Right renal pelvis (tissue), 4 donors: ENCODE results near the gene GMDS. TPM values are rescaled to one million over a fixed set of nuclear protein-coding genes. Genes with fewer than 3 reads are reported as not detected.

Experiments
- DNase-seq, 4 donors: peaks; one replicate each; pipeline ENCODE4 v3.0.0-alpha.2; 2013; ENCODE audit warnings: low read depth in 4 of 4, low spot score in 3 of 4, missing footprints in 1 of 4
- polyA plus RNA-seq, 4 donors: library from polyadenylated mRNA; unstranded; fragments of 120-200 nt; gene quantifications; one replicate each; pipeline ENCODE4 v1.2.1, GENCODE V29; 2013; ENCODE audit not compliant: insufficient read length in 4 of 4

GMDS gene
- polyA plus RNA-seq, 4 donors, result 67.7 to 86.0 (median 77.9) TPM

- no peak for DNase-seq
Observed at GRCh38 chr6:2108700-2109306, 136.6 kb downstream of the GMDS start.

DNA sequence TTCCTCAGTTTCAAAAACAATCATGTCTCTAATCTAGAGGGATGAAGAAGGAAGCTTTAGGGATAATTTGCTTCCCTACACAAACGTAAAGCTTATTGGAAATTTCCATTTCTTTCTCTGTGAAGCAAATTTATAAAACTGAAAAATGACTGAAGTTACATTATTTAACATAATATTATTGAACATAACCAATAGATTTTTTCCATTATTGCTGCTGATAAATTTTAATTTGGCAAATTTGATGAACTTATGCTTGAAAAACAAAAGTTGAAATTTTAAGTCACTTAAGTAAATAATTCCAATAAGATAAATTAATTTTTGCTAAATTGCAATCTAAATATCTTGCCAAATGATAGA, 140.9 kb downstream of the GMDS start:
- no peak for DNase-seq

- DNase-seq, result no peak
Observed at GRCh38 chr6:2103765-2104523, 141.5 kb downstream of the GMDS start.

DNA sequence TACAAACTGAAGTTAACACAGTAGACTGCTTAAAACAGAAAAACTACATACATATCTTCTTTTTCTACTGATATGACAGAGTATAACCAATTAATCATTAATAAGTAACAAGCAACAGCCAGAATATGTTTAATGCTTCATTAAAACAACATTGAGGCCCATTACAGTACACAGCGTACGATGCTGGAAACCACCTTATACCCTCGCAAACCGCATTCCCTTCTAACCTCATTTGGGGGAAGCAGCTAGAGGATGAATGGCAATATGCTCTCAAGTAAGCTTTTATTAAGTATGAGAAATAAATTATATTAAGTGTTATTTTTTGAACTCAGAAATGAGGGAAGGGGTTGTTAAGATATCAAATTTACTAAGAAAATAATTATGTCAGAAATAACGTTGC, 142.4 kb downstream of the GMDS start:
- DNase-seq, result no peak

DNA sequence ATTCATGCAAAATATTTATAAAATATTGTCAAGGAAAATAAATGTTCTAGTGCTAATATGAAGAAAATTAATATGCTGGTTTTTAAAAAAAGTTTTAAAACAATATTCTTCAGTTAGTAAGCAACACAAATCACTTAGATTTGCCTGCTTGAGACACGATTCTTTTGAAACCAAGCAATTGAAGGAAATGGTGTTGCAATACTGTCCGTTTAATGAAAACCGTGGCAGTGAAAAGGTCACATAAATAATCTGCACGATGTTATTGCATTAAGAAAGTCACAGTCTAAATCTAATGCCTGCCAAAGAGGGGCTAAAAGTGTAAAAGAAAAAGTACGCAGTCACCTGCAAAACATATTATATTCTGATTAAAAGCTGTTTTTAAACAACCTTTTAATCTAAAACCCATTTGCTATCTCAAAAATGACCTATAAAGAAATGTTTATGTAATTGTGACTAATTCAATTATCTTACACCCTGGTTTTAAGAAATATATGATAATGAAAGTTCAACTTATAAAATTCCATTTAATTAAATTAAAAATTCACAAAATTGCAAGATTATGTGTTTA, 143.0 kb downstream of the GMDS start:
- DNase-seq, result no peak

- no peak for DNase-seq
Observed at GRCh38 chr6:2101213-2101612, 144.2 kb downstream of the GMDS start.

GRCh38 chr6:2099870-2100269, 145.5 kb downstream of the GMDS start:
- DNase-seq, result no peak

DNA sequence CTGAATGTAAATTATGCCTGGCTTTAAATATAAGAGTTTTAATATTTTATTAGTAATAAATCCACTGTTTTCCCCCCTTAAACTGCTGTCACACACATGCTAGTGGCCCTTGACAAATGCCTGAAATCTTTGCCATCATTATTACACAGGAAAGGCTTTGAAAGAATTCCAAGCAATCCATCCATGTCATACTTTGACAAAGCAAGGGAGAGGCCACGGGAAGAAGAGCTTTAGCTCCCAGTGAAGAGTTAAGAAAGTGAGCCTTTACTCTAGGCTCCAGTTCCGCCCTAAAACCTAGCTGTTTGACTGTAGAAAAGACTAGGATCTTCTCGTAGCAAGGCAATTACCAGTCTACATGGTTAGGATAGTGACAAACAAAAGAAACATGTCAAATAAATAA, 147.9 kb downstream of the GMDS start:
- no peak for DNase-seq

DNA sequence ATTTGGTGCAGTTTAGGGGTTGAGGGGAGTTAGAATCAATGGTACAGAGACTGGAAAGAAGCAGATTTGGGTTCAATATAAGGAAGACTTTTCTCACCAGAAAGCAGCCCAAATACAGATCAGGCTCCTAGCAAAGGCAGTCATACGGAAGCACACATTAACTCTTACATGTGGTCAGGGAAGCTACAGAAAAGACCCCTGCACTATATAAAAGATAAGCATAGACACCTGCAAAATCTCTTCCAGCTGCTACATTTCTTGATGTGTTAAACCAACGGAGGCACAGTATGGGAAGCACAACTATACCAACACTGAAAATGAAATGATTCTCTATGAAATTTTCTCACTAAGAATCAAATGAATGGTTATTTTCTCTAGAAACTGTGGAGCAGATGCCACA, 150.8 kb downstream of the GMDS start:
- DNase-seq, result no peak

DNA sequence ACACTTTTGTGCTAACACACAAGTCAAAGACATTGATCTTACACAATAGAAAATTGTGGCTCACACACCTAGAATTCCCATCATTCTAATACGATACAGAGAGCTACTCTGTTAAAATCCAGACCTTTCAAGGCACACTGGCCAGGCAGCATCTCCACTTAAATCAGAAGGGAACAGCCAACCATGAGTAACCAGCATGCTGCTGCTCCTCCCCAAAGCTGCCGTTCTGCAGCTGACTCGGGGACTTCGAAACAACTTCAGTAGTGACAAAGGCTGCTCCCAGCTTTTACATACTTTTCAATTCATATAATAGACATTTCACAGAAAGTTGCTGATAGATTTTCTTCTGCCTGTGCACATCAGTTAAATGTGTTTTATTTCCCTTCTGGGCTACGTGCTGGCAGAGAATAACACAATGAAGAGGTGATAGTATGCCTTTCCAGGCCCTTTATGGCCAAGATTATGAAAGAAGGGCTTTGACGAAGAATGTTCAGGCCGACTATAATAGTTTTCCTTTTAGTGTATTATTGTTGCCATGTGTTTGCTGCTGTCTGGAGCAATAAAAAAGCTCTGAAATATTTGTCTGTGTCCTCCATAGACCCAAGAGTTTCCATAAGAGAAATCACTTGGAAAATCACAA, 159.0 kb downstream of the GMDS start:
- no peak for DNase-seq

GRCh38 chr6:2085657-2086056, 159.7 kb downstream of the GMDS start:
- no peak for DNase-seq

- DNase-seq, result no peak
Observed at GRCh38 chr6:2081155-2082138, 164.0 kb downstream of the GMDS start.

GRCh38 chr6:2078888-2079287, 166.5 kb downstream of the GMDS start:
- DNase-seq, result no peak

DNA sequence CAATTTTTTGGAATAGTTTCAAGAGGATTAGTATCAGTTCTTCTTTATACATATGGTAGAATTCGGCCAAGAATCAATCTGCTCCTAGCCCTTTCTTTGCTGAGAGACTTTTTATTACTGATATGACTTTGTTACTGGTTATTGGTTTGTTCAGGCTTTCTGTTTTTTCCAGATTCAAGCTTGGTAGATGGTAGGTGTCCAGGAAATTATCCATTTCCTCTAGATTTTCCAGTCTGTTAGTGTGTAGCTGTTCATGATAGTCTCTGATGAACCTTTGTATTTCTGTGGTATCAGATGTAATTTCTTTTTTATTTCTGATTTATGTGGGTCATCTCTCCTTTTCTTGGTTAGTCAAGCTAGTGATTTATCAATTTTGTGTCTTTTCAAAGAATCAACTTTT, 167.6 kb downstream of the GMDS start:
- no peak for DNase-seq

DNA sequence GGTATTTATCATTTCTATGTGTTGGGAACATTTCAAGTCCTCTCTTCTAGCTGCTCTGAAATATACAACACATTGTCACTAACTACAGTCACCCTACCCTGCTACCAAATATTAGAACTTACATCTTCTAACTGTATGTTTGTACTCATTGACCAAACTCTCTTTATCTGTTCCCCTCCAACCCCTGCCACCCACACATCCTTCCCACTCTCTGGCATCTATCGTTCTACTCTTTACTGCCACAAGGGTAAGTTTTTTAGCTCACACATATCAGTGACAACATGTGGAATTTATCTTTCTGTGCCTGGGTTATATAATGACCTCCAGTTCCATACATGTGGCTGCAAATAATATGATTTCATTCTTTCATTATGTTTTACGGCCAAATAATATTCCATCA, 171.9 kb downstream of the GMDS start:
- no peak for DNase-seq

DNA sequence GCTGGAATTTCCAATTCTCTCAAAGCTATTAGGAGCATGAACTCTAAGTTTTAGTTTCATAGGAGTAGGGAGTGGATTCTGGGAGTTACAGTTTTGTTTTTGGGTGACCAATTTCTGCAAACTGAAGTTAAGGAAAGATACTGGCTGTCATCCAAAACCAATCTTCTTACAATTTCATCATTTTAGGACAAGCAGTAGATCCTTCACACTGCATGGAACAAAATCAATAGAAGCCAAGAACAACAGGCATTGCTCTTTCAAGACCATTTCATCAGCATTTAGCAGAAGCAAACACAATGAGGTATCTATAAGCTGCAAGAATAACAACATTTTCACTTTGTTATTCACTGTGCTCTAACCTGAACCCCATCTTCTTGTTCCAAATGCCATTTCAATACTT, 173.0 kb downstream of the GMDS start:
- DNase-seq, result no peak

GRCh38 chr6:2063547-2063946, 181.9 kb downstream of the GMDS start:
- no peak for DNase-seq

GRCh38 chr6:2061880-2062279, 183.5 kb downstream of the GMDS start:
- no peak for DNase-seq

DNA sequence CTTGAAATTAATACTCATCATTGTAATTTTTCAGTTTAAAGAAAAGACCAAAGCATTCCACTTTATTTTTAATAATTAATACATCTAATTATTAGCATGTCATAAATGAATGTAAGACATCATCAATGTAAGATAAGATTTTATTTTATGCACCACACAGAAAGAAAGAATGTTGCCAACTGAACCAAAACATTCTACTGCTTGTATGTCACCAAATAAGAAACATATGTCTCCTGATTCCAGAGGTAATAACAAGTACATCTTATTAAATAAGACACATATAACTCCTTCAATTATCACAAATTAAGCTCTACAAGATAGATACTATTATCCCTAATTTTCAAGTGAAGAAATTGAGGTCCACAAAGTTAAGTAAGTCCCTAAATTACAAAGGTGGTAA, 189.5 kb downstream of the GMDS start:
- no peak for DNase-seq

DNA sequence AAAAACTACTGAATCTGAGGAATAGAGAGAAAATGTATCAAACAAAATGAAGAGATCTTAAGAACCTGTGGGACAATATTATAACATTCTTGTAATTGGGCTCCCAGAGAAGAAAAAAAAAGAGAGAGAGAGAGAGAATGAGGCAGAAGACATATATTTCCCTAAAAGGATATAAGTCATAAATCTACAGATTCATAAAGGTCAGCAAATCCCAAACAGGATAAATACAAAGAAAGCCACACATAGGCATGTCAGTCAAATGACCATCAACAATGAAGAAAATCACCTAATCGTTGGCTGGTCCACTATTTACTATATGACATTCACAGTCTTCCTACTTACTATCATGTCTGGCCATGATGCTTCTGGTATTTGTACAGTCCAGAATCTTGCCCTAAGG, 190.3 kb downstream of the GMDS start:
- DNase-seq, result no peak
